ENCODE results near the gene CNDP2. TPM values are rescaled to one million over a fixed set of nuclear protein-coding genes. Genes with fewer than 3 reads are reported as not detected.

Gene CNDP2
- total RNA-seq (2022; extraction: Qiagen RNA extraction; ENCODE audit: low read depth) = 74.0 to 94.3 TPM (median 84.1 TPM) in 5 replicates

GRCh38 chr18:74495581-74496507 is at the start of gene CNDP2:
CNDP2 (plus strand) TSS chr18:74496363; CDS start chr18:74499974, 3,611 bp downstream.

GRCh38 chr18:74457043-74457724 is 39.0 kb upstream of the CNDP2 start, which contains the start of gene DIPK1C:
DIPK1C (minus strand) TSS chr18:74457308; CDS start chr18:74457259, 49 bp downstream.

GRCh38 chr18:74534150-74534969 is 38.2 kb downstream of the CNDP2 start, which contains the start of gene CNDP1:
CNDP1 (plus strand) TSS chr18:74534500; CDS start chr18:74534668, 168 bp downstream.

Other genes starting within 250 kb of the CNDP2 start
- 114 to 153 TPM (median 117 TPM) in 5 replicates for gene CYB5A, start 204.4 kb upstream of the CNDP2 start, total RNA-seq (2022; extraction: Qiagen RNA extraction; ENCODE audit: low read depth)
- gene C18orf63, start 180.5 kb upstream of the CNDP2 start, total RNA-seq (2022; extraction: Qiagen RNA extraction; ENCODE audit: low read depth) = not detected in 5 replicates
- gene DIPK1C, start 39.1 kb upstream of the CNDP2 start, total RNA-seq (2022; extraction: Qiagen RNA extraction; ENCODE audit: low read depth) = not detected in 5 replicates
- gene CNDP1, start 38.1 kb downstream of the CNDP2 start, total RNA-seq (2022; extraction: Qiagen RNA extraction; ENCODE audit: low read depth) = not detected in 5 replicates
- 2.4 to 3.2 TPM (median 3.0 TPM) in 5 replicates for gene ZNF407, start 101.5 kb downstream of the CNDP2 start, total RNA-seq (2022; extraction: Qiagen RNA extraction; ENCODE audit: low read depth)